HepG2 (cell line): ENCODE data around the gene UBE2O. TPM values are rescaled to one million over a fixed set of nuclear protein-coding genes. Genes with fewer than 3 reads are reported as not detected.

Source experiments
- ZFP41 ChIP-seq: sonication (generic); formaldehyde crosslinking; IDR thresholded peaks from 2 replicates; pipeline ENCODE4 v1.4.0; 2020; ENCODE audit warnings: mild to moderate bottlenecking, missing genetic modification reagents, borderline replicate concordance
- ZNF280B ChIP-seq: sonication (generic); formaldehyde crosslinking; IDR thresholded peaks from 2 replicates; pipeline ENCODE4 v1.5.0; 2020; ENCODE audit warnings: missing genetic modification reagents, mild to moderate bottlenecking, borderline replicate concordance
- ZNF329 ChIP-seq: sonication (generic); formaldehyde crosslinking; IDR thresholded peaks from 2 replicates; pipeline ENCODE4 v1.9.0; 2021; ENCODE audit warnings: low read depth, mild to moderate bottlenecking, missing genetic modification reagents
- polyA plus RNA-seq, 8 experiments: library from polyadenylated mRNA; depleted of rRNA in 3 of 8; stranded (reverse) in 7 of 8; unstranded in 1 of 8; fragments of >200 nt; fragmentation: Illumina TruSeq in 4 of 8; extraction: Trizol in 4 of 8; gene quantifications; 2 replicates each; pipeline versions ENCODE4 v1.2.1 to v1.2.3, GENCODE V29; 2011 to 2016; ENCODE audit warnings: low read depth in 4 of 8, missing spikeins in 1 of 8, mixed read lengths in 1 of 8; ENCODE audit not compliant: insufficient read depth in 1 of 8
- total RNA-seq, 5 experiments: library from RNA; depleted of rRNA; stranded (reverse); fragments of >200 nt; fragmentation: Illumina TruSeq; extraction: Trizol; gene quantifications; 2 replicates each; pipeline ENCODE4 v1.2.3, GENCODE V29; 2016; ENCODE audit warnings: low read depth in 1 of 5
- TF ChIP-seq, protein P1 (sequence below): sonication (generic); formaldehyde crosslinking; IDR thresholded peaks from 2 replicates; pipeline ENCODE4 v1.4.0; 2020; ENCODE audit warnings: missing genetic modification reagents
- TF ChIP-seq, protein P2 (sequence below), 2 experiments: sonication (generic) in 1 of 2; formaldehyde crosslinking in 1 of 2; IDR thresholded peaks; 2 replicates each; pipeline versions ENCODE4 v1.4.0 to v1.6.1; 2016 to 2020; ENCODE audit warnings: borderline replicate concordance in 1 of 2, low read depth in 1 of 2, mild to moderate bottlenecking in 1 of 2, missing genetic modification reagents in 1 of 2

UBE2O gene
- total and polyA plus RNA-seq, 2 of the 13 experiments (the other 11 are each of a cell fraction or from before 2014, with no cell fraction given): 21.5 to 23.5 TPM

GRCh38 chr17:76386966-76387765 lies 65.8 kb downstream of the UBE2O start (continued):
- TF ChIP-seq, protein P1, sequence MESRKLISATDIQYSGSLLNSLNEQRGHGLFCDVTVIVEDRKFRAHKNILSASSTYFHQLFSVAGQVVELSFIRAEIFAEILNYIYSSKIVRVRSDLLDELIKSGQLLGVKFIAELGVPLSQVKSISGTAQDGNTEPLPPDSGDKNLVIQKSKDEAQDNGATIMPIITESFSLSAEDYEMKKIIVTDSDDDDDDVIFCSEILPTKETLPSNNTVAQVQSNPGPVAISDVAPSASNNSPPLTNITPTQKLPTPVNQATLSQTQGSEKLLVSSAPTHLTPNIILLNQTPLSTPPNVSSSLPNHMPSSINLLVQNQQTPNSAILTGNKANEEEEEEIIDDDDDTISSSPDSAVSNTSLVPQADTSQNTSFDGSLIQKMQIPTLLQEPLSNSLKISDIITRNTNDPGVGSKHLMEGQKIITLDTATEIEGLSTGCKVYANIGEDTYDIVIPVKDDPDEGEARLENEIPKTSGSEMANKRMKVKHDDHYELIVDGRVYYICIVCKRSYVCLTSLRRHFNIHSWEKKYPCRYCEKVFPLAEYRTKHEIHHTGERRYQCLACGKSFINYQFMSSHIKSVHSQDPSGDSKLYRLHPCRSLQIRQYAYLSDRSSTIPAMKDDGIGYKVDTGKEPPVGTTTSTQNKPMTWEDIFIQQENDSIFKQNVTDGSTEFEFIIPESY (CRISPR knock-in tag): peak; percentile 47; the same call in 1 of the 2 replicates
- 0 out of 2 replicates have a peak, but pooled peaks have one; percentile 37 for TF ChIP-seq ZNF329
- peak; percentile 25 for TF ChIP-seq ZNF280B
- 0 out of 2 replicates have a peak, but pooled peaks have one; percentile 17 for TF ChIP-seq ZFP41
- TF ChIP-seq, protein P2, sequence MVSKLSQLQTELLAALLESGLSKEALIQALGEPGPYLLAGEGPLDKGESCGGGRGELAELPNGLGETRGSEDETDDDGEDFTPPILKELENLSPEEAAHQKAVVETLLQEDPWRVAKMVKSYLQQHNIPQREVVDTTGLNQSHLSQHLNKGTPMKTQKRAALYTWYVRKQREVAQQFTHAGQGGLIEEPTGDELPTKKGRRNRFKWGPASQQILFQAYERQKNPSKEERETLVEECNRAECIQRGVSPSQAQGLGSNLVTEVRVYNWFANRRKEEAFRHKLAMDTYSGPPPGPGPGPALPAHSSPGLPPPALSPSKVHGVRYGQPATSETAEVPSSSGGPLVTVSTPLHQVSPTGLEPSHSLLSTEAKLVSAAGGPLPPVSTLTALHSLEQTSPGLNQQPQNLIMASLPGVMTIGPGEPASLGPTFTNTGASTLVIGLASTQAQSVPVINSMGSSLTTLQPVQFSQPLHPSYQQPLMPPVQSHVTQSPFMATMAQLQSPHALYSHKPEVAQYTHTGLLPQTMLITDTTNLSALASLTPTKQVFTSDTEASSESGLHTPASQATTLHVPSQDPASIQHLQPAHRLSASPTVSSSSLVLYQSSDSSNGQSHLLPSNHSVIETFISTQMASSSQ (IDR thresholded peaks at IDR 0.05; ENCODE audit: low read depth): no peak
- TF ChIP-seq, protein P2 (CRISPR knock-in tag; IDR thresholded peaks at IDR 0.05; ENCODE audit: borderline replicate concordance): no peak
